TTC549 (cell line): Measurements from ENCODE around the gene SUSD1.

Source experiments
- FAIRE-seq: peaks from 2 replicates; lab custom pipeline; 2012; peaks lifted over from hg19 to GRCh38; lab: Jason Lieb, UNC

The SUSD1 gene

GRCh38 chr9:112038017-112038408 lies 137.1 kb downstream of the SUSD1 start:
- FAIRE-seq: no peak

- FAIRE-seq: no peak
Measured at GRCh38 chr9:112037281-112038016, 137.6 kb downstream of the SUSD1 start.

- no peak for FAIRE-seq
Measured at GRCh38 chr9:112035166-112035826, 139.8 kb downstream of the SUSD1 start.

- FAIRE-seq: no peak
Measured at GRCh38 chr9:112034216-112034611, 140.9 kb downstream of the SUSD1 start.

GRCh38 chr9:112033237-112034215 lies 141.6 kb downstream of the SUSD1 start:
- FAIRE-seq: no peak

GRCh38 chr9:112032743-112033142 lies 142.4 kb downstream of the SUSD1 start:
- no peak for FAIRE-seq

GRCh38 chr9:112032009-112032408 lies 143.1 kb downstream of the SUSD1 start:
- no peak for FAIRE-seq

GRCh38 chr9:112031400-112031799 lies 143.7 kb downstream of the SUSD1 start:
- FAIRE-seq: no peak

GRCh38 chr9:112029921-112030444 lies 145.1 kb downstream of the SUSD1 start:
- FAIRE-seq: no peak

GRCh38 chr9:112028242-112029221 lies 146.6 kb downstream of the SUSD1 start:
- no peak for FAIRE-seq

GRCh38 chr9:112025850-112026249 lies 149.2 kb downstream of the SUSD1 start:
- FAIRE-seq: no peak

- no peak for FAIRE-seq
Measured at GRCh38 chr9:112021742-112022141, 153.4 kb downstream of the SUSD1 start.

GRCh38 chr9:112020680-112021596 lies 154.2 kb downstream of the SUSD1 start:
- no peak for FAIRE-seq

GRCh38 chr9:112017878-112018277 lies 157.2 kb downstream of the SUSD1 start:
- no peak for FAIRE-seq

GRCh38 chr9:112015736-112016135 lies 159.4 kb downstream of the SUSD1 start:
- FAIRE-seq: no peak

- FAIRE-seq: no peak
Measured at GRCh38 chr9:112015149-112015548, 159.9 kb downstream of the SUSD1 start.

GRCh38 chr9:112013266-112013665 lies 161.8 kb downstream of the SUSD1 start:
- no peak for FAIRE-seq

GRCh38 chr9:112012026-112012902 lies 162.8 kb downstream of the SUSD1 start:
- FAIRE-seq: no peak

- FAIRE-seq: no peak
Measured at GRCh38 chr9:112011051-112011620, 164.0 kb downstream of the SUSD1 start.
